GM23248 (cell line): Measurements from ENCODE around the gene USP34.
A peak's percentile ranks its signal among the peaks of the same experiment; 100 is the strongest.

ENCODE experiments used
- EZH2 ChIP-seq: fragments of 200-600 bp; sonication (generic); IDR thresholded peaks from 2 replicates; pipeline ENCODE4 v1.6.1; 2018; ENCODE audit warnings: antibody characterized with exemption, mild to moderate bottlenecking; ENCODE audit not compliant: insufficient read depth, poor library complexity, severe bottlenecking
- EZH2phosphoT487 ChIP-seq: fragments of 200-600 bp; sonication (generic); IDR thresholded peaks from 2 replicates; pipeline ENCODE4 v1.6.1; 2018; ENCODE audit warnings: antibody characterized with exemption, moderate library complexity, mild to moderate bottlenecking, low read depth; ENCODE audit not compliant: insufficient read depth

DNA sequence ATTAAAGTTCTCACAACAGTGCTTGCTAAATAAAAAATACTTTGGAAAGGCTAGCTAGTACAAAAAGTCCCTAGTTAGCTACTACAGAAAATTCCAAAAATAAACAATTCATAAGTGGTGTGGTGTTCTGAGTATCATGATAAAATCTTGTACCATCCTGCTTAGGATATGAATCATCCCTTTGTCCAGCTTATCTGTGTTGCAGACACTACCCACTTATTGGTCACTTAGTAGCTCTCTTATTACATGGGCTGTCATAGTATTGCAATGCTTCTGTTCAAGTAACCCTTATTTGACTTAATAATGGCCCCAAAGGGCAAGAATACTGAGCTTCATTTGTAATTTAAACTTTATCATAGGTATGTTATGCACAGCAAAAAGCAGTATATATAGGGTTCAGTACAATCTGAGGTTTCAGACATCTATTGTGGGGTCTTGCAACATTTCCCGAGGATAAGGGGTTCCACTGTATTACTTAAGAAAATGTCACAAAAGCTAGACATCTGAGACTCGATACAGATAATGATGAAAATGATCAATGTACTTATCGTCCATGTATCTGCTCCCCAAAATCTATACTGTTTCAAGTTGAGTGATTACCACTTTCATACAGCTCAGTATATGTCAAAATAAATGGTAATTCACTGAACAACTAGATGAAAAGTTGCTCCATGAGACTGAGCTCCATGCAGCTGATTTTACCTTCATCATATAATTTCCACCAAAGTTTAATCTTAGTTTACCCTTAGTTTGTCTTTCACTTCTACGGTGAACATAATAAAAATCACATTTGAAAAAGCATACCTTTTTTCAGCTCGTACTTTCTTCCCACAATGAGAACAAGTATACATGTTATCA, 215.1 kb downstream of the USP34 start:
- TF ChIP-seq EZH2: no peak
- TF ChIP-seq EZH2phosphoT487: peak; percentile 74; the same call in 1 of the 2 replicates
